HG03045 (cell line): ENCODE measurements around the gene ERH.
A peak's percentile ranks its signal among the peaks of the same experiment; 100 is the strongest.
"Not testable (repeated sequence)": the region's sequence is repeated elsewhere in the genome, so short reads cannot be mapped to it uniquely, and the experiment has no call there.

Source experiments
- ATAC-seq: cut with Tn5 transposase; IDR thresholded peaks from one replicate; pipeline ENCODE4 v1.9.1; 2021; ENCODE audit warnings: mild to moderate bottlenecking, moderate library complexity; ENCODE audit not compliant: unreplicated experiment

Gene ERH

GRCh38 chr14:69398053-69398817 lies at the start of gene ERH, which contains the start of gene SLC39A9:
Gene ERH, minus strand, starts transcription at chr14:69398299. Its CDS starts 66 bp downstream, at chr14:69398233.
Gene SLC39A9, plus strand, starts transcription at chr14:69398692. Its CDS starts 678 bp downstream, at chr14:69399370.
- ATAC-seq, result peak; percentile 85

- no peak for ATAC-seq
Observed at GRCh38 chr14:69443296-69443805, 45.3 kb upstream of the ERH start.

DNA sequence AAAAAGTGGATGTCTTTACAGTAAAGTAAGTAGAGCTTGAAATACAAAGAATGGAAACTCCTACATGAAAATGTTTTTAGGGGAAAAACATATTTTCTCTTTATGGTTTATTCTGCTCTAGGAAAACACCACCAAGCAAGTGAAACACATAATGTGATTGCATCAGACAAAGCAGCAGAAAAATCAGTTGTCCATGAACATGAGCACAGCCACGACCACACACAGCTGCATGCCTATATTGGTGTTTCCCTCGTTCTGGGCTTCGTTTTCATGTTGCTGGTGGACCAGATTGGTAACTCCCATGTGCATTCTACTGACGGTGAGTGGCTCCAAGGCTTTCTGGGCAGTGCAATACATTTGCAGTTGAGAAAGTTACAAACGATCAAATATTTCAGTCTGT lies 43.8 kb upstream of the ERH start:
- peak; percentile 70 for ATAC-seq

GRCh38 chr14:69439521-69440270 lies 41.6 kb upstream of the ERH start:
- no peak for ATAC-seq

- ATAC-seq, result no peak
Observed at GRCh38 chr14:69432364-69432763, 34.3 kb upstream of the ERH start.

DNA sequence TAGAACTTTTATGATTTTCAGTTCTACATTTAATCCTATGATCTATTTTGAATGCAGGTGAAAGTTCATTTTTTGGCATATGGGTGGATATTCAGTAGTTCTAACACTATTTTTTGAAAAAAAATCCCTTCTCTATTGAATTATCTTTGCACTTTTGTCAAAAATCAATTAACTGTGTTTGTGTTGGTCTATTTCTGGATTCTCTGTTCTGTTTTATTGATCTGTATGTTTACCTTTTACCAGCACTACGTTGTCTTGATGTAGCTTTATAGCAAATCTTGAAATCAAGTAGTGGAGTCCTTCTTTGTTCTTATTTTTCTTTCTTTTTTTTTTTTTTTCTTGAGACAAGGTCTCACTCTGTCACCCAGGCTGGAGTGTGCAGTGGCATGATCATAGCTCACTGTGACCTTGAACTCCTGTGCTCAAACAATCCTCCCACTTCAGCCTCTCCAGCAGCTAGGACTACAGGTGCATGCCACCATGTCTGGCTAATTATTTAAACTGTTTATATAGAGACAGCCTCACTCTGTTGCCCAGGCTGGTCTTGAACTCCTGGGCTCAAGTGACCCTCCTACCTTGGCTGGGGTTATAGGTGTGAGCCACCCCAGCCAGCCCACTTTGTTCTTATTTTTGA lies 32.3 kb upstream of the ERH start:
- no peak for ATAC-seq

DNA sequence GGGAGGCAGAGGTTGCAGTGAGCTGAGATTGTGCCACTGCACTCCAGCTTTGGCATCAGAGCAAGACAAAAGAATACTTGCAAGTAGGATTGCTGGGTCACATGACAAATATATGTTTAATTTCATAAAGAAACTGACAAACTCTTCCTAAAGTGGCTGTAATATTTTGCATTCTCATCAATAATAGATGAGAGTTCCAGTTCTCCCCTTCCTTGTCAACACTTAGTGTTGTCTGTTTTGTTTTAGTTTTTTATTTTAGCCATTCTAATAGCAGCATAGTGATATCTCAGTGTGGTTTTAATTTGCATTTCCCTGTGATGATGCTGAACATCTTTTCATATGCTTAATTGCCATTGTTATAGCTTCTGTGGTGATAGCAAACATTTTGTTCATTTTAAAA lies 31.5 kb upstream of the ERH start:
- ATAC-seq, result no peak

DNA sequence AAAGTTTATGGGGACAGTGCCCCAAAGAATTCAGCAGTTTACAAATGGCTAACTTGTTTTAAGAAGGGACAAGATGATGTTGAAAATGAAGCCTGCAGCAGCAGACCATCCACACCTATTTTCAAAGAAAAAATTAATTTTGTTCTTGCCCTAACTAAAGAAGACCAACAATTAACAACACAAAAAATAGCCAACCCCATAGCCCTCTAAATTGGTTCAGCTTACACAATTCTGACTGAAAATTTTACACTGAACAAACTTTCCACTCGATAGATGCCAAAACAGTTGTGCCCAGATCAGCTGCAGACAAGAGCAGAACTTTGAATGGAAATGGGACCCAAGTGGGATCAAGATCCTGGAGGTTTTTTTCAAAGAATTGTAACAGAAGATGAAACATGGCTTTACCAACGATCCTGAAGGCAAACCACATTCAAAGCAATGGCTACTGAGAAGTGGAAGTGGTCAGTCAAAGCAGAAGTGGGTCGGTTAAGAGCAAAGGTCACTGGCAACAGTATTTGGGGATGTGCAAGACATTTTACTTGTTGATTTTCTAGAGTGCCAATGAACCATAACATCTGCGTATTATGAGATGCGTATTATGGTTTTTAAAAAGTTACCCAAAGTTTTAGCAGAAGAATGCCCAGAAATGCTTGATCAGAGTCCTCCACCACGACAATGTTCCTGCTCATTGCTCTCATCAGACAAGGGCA lies 30.3 kb upstream of the ERH start:
- ATAC-seq, result no peak

GRCh38 chr14:69427596-69427995 lies 29.5 kb upstream of the ERH start:
- no peak for ATAC-seq

GRCh38 chr14:69424149-69424923 lies 26.2 kb upstream of the ERH start:
- no peak for ATAC-seq

- no peak for ATAC-seq
Observed at GRCh38 chr14:69423279-69423678, 25.2 kb upstream of the ERH start.

DNA sequence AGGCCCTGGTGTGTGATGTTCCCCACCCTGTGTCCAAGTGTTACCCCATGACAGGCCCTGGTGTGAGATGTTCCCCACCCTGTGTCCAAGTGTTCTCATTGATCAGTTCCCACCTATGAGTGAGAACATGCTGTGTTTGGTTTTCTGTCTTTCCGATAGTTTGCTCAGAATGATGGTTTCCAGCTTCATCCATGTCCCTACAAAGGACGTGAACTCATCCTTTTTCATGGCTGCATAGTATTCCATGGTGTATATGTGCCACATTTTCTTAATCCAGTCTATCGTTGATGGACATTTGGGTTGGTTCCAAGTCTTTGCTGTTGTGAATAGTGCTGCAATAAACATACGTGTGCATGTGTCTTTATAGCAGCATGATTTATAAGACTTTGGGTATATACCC lies 18.0 kb upstream of the ERH start:
- ATAC-seq, result not testable (repeated sequence)

- no peak for ATAC-seq
Observed at GRCh38 chr14:69413483-69413882, 15.4 kb upstream of the ERH start.

DNA sequence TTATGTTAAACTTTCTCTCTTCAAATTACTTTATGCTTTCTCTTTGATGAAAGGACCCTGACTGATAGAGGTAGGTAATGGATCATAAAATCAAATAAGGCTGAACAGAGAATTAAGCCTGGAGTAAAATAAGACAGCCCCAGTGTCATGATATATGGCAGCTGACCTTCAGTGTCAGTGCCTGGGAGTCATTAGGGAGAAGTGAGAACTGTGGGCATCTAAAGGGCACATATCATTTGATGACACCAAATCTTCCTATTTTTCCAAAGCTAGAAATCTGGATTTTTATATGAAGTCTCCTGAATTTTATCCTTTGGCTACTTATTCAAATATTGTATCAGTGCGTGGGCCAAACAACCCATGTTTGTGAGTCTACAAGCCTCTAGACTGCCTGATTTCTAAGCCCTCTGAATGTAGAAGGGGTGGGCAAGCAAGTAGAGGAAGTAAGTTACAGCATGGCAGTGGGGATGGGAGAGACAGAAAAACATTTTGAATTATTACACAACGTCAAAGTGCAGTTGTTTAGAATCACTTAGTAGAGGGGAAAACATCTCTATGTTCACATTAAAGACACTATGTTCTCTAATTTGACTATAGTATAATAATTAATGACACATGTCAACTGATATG lies 10.3 kb upstream of the ERH start:
- no peak for ATAC-seq

DNA sequence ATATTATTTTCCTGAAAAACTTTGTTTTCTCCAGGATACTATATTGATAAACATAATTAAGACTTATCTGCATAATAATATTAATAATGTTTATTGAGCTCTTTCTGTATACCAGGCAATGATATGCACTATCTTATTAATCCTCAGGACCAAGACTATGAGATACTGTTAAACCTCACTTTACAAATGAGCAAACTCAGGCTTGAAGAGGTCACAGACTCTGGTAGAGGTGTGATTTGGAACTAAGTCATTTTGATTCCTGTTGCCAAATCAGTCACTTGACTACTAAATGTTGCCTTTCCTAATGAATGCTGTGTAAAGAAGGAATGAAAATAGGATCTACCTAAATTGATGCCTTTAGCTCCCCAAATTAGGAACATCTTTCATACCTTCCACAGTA lies 7.7 kb upstream of the ERH start:
- ATAC-seq, result no peak

DNA sequence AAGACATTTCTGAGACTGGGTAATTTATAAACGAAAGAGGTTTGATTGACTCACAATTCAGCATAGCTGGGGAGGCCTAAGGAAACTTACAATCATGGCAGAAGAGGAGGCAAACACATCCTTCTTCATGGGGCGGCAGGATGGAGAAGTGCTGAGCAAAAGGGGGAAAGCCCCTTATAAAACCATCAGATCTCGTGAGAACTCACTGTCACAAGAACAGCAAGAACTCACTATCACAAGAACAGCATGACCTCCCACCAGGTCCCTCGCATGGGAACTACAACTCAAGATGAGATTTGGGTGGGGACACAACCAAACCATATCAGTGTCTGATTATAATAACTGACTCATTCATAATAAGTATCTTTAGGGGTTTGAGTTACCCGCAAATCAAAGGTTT lies 6.8 kb upstream of the ERH start:
- ATAC-seq, result no peak

- no peak for ATAC-seq
Observed at GRCh38 chr14:69404478-69404877, 6.4 kb upstream of the ERH start.

GRCh38 chr14:69401841-69402240 lies 3.7 kb upstream of the ERH start:
- ATAC-seq, result no peak

GRCh38 chr14:69400154-69400553 lies 2.1 kb upstream of the ERH start:
- no peak for ATAC-seq

GRCh38 chr14:69399750-69400149 lies 1.7 kb upstream of the ERH start:
- ATAC-seq, result no peak
